ENCODE data around the gene CTBP1.
A peak's percentile ranks its signal among the peaks of the same experiment; 100 is the strongest.

CTBP1 gene

GRCh38 chr4:1210971-1211370, 38.0 kb downstream of the CTBP1 start:
- no peak for DNase-seq (ENCODE audit: low spot score)

- DNase-seq (ENCODE audit: low spot score): no peak
Observed at GRCh38 chr4:1210241-1210841, 38.6 kb downstream of the CTBP1 start.

GRCh38 chr4:1209821-1210220, 39.1 kb downstream of the CTBP1 start:
- DNase-seq (ENCODE audit: low spot score): peak; percentile 89

- DNase-seq (ENCODE audit: low spot score): no peak
Observed at GRCh38 chr4:1208970-1209704, 39.8 kb downstream of the CTBP1 start.

- DNase-seq (ENCODE audit: low spot score): no peak
Observed at GRCh38 chr4:1208266-1208961, 40.5 kb downstream of the CTBP1 start.

GRCh38 chr4:1207603-1208265, 41.2 kb downstream of the CTBP1 start:
- peak; percentile 93 for DNase-seq (ENCODE audit: low spot score)

- DNase-seq (ENCODE audit: low spot score): no peak
Observed at GRCh38 chr4:1207157-1207470, 41.8 kb downstream of the CTBP1 start.

GRCh38 chr4:1206299-1207156, 42.4 kb downstream of the CTBP1 start:
- no peak for DNase-seq (ENCODE audit: low spot score)

GRCh38 chr4:1205586-1206298, 43.2 kb downstream of the CTBP1 start:
- no peak for DNase-seq (ENCODE audit: low spot score)

GRCh38 chr4:1204828-1205585, 43.9 kb downstream of the CTBP1 start:
- no peak for DNase-seq (ENCODE audit: low spot score)

GRCh38 chr4:1204286-1204827, 44.6 kb downstream of the CTBP1 start:
- no peak for DNase-seq (ENCODE audit: low spot score)

- no peak for DNase-seq (ENCODE audit: low spot score)
Observed at GRCh38 chr4:1203026-1203616, 45.8 kb downstream of the CTBP1 start.

GRCh38 chr4:1202526-1203011, 46.4 kb downstream of the CTBP1 start:
- no peak for DNase-seq (ENCODE audit: low spot score)

- peak; percentile 65 for DNase-seq (ENCODE audit: low spot score)
Observed at GRCh38 chr4:1201851-1202525, 46.9 kb downstream of the CTBP1 start.

- peak; percentile 94 for DNase-seq (ENCODE audit: low spot score)
Observed at GRCh38 chr4:1200425-1201035, 48.4 kb downstream of the CTBP1 start.

- no peak for DNase-seq (ENCODE audit: low spot score)
Observed at GRCh38 chr4:1199556-1200331, 49.2 kb downstream of the CTBP1 start.

GRCh38 chr4:1198098-1198844, 50.7 kb downstream of the CTBP1 start:
- DNase-seq (ENCODE audit: low spot score): no peak

Data from GM03348 (cell line).